GM21619 (cell line): Measurements from ENCODE around the gene GNAT3.

ENCODE experiments used
- ATAC-seq: cut with Tn5 transposase; IDR thresholded peaks from one replicate; pipeline ENCODE4 v1.9.1; 2021; ENCODE audit not compliant: unreplicated experiment

Gene GNAT3

DNA sequence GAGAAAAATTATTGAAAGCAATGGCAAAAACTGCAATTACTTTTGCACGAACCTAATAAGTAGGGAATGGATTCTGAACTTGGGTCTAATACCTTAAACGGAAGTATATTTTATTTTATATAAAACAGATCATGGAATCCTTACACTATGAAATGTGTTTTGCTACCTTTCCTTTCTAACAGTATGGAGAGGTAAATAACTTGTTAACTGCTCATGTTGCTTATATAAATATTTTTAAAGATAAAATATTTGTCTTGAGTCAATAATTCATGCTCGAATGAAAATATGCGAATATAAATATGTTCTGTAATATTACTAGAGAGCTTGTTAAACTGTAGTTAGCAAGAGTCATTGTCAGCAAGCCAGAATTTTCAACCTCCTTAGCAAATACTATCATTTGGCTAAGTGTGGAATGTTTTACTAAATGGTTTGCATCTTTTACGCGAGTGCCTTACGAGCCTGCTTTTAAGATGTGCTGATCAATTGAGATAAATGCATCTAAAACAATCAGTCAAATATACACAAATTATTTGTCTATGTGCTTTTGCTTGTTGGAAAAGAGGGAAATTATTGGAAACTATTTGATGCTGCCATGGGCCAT, 5.9 kb downstream of the GNAT3 start:
- ATAC-seq: no peak

DNA sequence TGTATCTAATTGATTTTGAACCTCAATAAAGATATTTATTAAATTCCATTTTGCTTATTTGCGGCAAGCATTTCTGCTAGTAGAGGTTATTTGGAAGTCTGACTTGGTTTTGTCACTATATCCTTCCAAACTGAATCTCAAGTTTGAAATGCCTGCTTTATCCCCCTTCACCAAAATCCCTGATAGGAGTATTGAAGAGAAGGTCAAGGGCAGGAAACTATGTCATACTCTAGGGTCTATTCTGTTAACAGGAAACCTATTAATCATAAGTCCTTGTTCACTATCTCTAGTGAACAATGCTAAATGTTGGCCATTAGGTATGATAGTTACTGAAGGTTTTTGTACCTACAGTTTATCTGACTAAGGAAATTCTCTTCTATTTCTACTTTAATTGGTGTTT, 11.5 kb downstream of the GNAT3 start:
- no peak for ATAC-seq

DNA sequence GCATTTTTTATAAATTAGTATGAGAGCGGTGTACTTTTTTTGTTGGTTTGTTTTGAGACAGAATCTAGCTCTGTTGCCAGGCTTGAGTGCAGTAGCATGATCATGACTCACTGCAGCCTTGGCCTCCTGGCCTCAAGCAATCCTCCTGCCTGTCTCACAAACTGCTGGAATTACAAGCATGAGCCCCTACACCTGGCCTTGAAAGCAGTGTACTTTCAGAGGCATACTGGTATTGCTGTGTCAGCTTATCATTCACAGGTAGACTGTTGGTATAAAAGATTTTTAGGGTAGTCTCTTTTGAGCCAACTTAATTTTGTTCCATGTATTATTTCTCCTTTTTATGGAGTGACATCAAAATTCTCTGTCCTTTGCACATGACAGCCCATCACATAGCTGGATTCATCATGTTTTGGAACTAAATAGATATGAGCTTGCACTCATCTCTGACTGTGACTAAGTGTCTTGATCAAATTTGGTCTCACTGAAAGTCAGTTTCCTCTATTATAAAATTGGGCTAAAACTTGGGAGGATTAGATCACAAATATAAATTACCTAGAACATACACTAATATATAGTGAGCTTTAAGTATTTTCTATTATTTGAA, 12.4 kb downstream of the GNAT3 start:
- ATAC-seq: no peak

DNA sequence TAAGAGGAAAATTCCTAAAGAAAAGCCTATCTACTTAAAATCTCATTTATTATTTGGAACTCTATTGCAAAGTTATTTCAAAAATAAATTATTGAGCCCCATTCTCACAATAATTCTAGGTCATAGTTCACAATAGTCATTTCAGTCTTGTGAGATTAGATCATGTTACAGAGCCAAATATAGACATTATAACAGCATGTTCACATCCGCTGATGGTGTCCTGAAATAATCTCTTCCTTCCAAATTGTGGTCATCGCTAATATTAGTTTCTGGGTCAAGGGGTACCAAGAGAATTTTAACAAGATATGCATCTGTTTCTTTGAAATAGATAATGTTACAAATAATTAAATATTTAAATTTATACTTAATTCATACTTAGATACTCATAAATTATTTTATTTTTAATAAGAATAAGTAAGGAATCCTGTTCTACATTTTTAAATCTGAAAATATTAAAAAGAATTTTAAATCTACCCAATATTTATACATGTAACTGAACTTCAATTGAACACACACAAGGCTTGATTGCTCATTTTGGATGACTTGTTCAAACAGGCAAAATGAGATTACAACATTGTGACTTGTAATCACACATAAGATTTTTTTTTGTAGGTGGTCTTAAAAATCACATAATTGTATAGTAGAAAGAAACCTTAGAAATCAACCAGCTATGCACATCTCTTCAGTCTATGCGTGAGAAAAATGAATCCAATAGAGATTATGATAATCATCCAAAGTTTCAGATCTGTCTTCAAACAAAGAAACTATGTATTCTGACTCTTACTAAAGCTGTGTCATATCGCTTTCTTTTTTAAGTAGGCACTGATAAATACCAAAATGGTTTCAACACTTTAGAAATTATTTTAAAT, 13.1 kb downstream of the GNAT3 start:
- ATAC-seq: no peak

DNA sequence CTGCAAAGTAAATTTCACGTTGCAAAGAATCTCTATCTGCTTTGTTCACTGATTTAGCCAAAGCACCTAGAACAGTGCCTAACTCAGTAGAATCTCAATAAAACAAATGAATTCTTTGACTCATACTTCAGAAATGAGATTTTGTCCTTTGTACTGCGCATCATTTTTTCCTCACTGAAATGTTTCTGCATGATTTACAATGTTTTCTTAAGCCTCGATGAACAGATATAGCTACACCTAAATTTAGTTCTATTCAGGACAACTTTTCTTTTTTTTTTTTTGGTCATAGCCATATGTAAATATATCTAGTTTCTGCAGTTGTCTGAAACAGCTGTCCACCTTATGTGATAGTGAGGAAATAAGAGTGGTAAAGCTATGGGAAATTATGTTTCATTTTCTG, 15.3 kb downstream of the GNAT3 start:
- no peak for ATAC-seq

DNA sequence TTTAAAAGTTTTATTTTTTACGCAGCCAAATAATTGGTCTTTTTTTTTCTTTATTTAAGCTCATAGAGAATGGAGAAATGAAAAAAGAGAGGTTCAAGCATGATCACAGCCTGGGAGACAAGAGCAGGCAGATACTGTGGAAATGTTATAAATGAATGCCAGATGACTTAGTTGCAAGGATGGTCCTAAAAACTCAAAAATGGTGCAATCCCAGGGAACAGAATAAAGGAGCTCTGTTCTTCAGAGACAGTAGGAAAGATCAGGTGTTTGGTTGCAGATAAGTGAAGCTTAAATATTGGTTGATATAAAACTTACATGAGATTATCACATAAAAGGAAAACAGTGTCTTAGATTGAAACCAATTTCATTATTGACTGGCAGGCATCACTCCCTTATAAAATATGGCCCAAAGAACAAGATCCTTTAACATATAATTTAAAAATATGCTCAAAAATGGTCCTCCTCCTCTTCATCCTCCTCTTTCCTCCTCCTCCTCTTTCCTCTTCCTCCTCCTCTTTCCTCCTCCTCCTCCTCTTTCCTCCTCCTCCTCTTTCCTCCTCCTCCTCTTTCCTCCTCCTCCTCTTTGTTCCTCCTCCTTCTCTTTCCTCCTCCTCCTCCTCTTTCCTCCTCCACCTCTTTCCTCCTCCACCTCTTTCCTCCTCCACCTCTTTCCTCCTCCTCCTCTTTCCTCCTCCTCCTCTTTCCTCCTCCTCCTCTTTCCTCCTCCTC, 18.6 kb downstream of the GNAT3 start:
- ATAC-seq: no peak

DNA sequence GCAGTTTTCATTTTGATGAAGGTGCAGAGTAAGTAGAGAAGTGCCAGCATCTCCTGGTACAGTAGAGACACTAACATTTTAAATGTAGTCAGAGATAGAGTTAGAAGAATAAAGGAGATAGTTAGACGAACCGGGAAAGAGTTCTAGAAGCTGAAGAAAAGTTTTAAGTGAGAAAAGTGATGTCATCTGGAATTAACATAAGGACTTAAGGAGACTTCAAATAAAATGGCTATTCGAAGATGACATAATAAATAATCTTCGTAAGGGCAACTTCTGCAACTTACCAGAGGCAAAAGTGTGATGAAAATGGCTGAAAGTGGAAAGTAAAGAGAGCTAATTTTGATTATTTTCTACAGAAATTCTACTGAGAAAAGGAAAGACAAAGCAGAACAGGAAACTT, 20.4 kb downstream of the GNAT3 start:
- ATAC-seq: no peak

DNA sequence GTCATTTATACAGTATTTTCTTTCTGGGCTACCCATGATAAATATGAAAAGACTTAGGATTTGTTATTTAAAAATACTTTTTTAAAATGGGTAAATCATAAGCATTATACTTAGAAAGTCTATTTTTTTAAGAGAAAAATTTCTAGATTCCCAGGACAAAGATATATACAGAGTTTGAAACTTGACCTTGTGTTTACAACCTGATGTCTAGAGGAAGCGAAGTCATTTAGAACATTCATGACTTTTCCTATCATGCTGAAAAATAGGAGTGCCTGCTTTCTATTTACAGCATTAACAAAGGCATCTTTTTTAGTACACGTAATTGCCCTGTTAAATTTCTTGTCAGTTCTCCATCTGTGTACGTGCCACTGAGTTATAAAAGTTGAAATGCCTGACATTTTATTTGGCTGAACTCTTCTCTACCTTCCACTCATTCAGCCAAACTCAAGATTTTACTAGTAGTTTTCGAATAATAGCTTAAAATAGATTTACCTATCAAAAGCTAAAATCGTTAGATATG, 23.0 kb downstream of the GNAT3 start:
- no peak for ATAC-seq

DNA sequence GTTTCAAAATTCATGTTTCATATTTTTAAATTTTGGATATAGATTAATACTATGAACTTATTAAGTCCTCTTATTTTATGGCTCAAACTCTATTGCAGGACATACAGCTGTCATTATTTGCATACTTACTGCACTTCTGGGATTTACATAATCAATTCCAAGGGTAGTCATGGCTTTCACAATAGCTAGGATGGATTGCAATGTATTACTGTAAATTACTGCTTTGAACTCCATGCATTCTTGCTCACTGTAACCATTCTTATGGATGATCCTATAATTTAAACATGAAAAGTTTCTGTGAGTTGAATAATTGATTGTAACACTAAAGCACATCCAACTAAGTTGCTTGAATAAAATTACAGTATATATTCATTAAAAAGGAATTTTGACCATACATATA, 23.5 kb downstream of the GNAT3 start:
- no peak for ATAC-seq

DNA sequence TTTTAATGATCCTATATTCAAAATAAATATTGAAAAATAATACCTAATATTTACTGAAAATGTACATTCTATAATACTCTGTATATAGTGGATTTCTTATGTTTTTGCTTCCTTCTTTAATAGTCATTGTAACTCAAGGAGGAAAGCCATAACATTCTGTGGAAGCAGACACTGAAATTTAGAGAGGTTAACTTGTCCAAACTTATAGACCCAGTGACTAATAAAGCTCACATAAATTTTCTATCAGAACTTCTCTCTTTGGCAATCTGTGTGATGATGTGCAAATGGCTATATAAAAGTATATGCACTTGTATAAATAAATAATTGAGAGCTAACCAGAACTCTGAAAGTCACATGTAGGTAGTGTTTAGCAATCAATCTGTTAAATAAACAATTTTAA, 26.1 kb downstream of the GNAT3 start:
- ATAC-seq: no peak

DNA sequence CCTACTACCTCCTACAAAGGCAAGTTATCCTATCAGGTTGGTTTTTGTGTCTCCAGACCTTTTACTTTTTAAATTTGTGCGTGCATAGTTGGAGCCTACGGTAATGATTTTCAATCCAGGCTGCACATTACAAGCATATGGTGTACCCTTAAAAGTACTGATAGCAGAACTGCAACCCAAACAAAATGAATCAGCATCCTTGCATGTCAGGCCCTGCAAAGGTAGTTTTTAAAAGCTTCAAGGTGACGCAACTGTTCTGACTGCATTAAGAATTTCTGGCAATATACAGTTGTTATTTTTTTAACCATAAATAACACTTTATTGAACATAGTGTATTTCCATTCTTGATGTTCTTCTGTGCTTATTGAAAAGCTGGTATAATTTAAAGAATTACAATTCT, 28.9 kb downstream of the GNAT3 start:
- ATAC-seq: no peak

DNA sequence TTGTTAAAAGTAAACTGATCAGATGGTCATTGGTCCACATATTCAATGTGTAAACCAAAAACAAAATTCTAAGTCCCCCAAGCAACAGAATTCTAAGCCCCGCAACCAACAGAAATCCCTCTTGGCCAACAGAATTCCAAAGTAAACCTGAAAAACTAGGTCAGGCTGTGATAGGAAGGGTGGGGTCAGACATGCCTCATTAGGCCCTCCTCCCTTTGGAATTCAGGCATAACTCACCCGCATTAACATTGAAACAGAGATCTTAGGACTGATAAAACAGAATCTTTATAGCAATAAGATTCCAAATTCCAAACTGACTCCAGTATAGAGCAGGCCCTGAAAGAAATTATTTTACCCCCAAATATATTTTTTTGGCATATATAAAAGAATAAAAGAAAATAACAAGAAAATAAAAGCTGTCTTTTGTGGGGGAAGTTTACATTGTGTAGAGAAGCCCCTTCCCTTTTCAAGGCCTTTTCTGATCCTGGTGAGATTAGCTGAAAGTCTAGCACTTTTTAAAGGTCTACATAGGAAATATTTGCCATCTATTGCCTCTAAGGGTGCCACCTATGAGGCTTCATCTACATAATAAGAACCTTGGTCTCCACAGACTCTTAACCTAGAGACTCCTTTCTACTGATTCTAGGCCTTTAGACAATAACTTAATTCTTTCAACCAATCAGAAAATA, 30.5 kb downstream of the GNAT3 start:
- no peak for ATAC-seq

DNA sequence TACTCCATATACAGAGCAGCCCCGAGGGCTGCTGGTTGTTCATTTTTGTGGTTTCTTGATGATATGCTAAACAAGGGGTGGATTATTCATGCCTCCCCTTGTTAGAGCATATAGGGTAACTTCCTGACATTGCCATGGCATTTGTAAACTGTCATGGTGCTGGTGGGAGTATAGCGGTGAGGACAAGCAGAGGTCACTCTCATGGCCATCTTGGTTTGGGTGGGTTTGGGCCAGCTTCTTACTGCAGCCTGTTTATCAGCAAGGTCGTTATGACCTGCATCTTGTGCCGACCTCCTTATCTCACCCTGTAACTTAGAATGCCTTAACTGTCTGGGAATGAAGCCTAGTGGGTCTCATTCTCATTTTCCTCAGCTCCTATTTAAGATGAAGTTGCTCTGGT, 31.3 kb downstream of the GNAT3 start:
- no peak for ATAC-seq

DNA sequence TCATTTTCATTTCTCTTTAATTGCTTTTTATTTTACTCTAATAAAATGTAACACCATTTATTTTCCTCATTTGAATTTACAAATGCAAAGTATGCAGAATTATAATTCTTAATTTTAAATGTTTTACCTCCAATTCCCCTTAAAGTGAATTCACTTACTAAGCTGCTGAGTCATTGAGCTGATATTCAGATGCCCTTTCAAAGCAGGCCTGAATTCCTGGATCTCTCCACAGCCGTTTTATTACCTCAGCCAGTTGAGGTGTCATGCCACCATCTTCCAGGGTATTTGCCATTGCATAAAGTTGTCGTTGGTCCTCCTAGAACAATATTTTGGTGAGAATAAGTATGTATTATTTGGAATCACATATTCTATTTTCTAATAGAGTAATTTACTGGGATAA, 33.2 kb downstream of the GNAT3 start:
- ATAC-seq: no peak

DNA sequence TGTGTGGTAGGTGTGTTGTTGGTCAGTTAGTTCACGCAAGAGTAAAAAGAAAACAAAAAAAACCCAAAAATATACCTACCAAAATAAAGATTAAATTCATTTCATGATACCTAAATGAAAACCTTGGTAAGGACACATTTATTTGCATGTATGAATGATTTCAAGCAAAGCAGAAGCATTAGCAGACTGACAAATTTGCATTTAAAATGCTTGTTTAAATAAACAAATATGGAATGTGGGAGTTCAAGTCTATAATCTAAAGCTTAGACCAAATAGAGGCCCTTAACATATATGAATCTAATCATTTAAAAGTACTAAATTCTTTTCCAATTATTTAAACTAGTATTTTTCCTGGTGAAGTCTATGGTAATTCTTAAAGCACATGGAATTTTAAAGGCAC, 35.8 kb downstream of the GNAT3 start:
- ATAC-seq: no peak

DNA sequence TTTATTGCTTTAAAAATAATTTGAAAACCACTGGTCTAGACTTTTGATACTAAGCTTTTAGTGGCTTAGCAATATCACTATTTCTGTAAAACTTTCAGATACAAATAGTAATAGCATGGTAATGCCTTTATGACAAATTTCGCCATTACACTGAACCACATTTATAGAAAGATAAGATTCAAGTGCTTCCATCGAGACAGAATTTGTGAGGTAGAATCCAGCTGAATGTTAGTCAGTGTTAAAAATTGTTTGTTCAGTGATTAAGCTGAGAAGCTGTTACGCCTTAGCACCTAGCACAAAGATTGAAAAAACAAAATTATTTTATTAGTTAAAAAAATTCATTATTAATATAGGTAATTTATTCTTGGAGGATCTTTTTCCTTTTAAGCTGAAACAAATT, 36.5 kb downstream of the GNAT3 start:
- ATAC-seq: no peak

DNA sequence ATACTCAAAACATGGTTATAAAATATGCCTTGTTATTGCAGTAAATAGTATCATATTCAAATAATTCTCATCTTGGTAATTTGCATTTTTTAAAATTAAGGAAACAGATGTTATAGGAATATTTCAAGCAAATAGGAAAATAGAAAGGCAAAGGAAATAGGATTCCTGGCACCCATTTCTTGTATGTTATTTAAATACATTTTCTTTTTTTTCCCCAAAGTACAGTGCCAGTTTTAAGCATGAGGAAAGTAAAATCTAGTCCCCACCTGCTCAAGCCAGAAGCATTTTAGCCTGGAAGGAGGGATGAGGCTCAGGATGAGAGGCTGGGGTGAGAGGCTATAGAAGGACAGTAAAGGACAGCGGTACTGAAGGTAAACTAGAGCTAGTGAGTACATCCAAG, 38.1 kb downstream of the GNAT3 start:
- no peak for ATAC-seq

DNA sequence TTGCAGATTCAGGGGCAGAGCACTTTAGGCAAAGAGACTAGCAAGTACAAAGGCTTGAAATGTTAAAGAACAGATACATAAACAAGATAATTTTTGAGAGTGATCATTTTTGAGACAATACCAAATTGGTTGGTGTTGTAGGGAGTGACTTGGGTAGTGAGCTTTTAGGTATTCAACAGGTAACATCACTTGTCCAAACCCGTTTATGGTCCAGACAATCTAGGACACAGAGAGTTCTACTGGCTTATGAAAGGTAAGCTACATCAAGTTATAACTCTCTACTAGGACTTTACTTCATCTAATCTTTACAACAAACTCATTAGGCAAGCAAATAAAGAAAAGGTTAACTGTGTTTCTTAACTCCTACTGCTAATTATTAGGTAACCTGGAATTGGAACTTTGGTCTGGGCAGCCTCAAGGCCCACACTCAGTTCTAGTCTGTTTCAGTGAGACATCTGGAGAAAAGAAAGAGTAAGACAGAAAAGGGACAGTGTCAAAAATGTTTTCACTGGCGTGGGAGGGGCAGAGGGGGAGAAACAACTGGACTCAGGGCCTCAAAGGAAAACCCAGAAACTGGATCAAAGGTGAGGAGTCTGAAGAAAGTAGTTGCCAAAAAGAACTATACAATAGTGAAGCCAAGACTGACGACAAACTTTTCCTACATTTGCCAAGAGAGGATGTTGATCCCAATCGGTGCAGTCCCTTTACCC, 39.2 kb downstream of the GNAT3 start:
- ATAC-seq: no peak

DNA sequence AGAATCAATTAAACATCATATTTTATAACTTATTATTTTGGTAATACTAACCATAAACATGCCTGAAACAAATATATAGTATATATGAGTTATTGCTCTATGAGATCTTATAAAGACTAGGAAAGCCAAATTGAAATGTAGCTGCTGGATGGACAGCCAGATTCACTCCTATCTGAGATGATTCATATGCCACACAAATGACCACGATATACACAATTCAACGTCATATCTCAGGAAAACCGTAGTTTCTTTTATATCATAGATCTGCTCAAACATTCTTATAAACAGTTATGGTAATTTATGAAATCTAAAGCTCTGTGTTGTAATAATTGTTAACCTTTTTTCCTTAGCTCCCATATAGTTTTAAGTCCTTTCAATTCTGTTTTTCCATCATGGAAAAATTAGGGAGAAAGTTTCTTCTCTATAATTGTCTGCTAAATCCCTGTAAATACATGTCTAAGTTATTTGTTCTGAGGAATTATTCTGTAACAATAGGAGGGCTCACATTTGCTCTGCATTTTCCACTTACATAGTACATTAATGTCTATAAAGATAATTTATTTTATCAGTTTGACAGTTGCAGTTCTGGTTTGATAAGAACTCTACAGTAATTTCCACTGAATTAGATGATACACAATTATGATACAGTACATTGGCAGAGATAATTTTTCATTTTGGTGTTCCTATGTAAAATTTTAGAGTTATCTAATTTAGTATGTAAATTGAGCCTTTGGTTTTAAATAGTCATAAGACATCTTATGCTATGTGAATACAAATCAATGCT, 42.7 kb downstream of the GNAT3 start:
- ATAC-seq: no peak

DNA sequence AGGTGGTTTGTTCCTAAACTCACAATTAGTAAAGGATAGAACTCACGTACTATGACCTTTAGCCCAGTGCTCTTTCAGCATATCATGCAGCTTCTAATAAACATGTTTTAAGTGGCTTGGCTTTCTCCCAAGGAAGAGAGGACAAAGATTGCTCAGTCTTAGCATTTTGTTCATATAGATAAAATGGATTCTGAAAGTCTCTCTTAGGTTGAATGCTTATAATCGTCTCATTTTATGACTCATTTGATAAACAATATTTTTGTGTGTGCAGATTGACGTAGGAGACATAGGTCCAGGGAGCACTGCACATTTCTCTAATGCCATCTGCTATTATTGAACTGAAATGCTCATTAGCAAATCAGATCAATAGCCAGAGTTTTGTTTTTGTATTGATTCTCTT, 44.8 kb downstream of the GNAT3 start:
- ATAC-seq: no peak
